GM12892 (cell line): Measurements from ENCODE around the gene MESD.

Experiments
- POLR2A ChIP-seq: IDR thresholded peaks from 2 replicates; pipeline ENCODE4 v1.6.1; 2011; ENCODE audit warnings: low read depth, low read length, control low read depth
- POLR2AphosphoS5 ChIP-seq: IDR thresholded peaks from 2 replicates; pipeline ENCODE4 v1.6.1; 2011; ENCODE audit warnings: low read depth, low read length, control low read depth
- TAF1 ChIP-seq: IDR thresholded peaks from 2 replicates; pipeline ENCODE4 v1.6.1; 2011; ENCODE audit warnings: low read depth, mild to moderate bottlenecking, control low read depth, low read length, borderline replicate concordance

DNA sequence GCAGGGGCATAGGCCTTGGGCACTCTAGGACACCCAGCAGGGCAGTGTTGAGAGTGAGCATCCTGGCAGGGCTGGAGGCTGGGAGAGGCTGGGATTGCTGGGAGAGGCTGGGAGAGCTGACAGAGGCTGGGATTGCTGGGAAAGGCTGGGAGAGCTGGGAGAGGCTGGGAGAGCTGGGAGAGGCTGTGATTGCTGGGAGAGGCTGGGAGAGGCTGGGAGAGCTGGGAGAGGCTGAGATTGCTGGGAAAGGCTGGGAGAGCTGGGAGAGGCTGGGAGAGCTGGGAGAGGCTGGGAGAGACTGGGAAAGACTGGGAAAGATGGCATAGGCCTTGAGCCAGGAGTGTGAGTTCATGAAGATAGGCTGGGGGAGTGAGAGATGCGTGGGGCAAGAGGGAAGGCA lies 77.8 kb downstream of the MESD start:
- TF ChIP-seq POLR2A (no peak), POLR2AphosphoS5 (no peak), TAF1 (no peak)
